IMR-90 (cell line): Measurements from ENCODE around the gene HOXB2. TPM values are rescaled to one million over a fixed set of nuclear protein-coding genes. Genes with fewer than 3 reads are reported as not detected.

Experiments used
- ATAC-seq: fragments of 200-7000 bp; cut with Tn5 transposase; 2 replicates; pipeline ENCODE4 v1.9.1; 2020; ENCODE audit warnings: low read depth, mild to moderate bottlenecking, moderate library complexity
- BruUV-seq: library from RNA; stranded (reverse); fragments of 400-500 nt; replicated peaks from 2 replicates; lab custom pipeline; 2021; lab: Mats Ljungman, UMichigan
- CTCF ChIA-PET: fragments of 300-600 bp; formaldehyde crosslinking; extraction: SDS; loops from one replicate; lab custom pipeline; 2021; ENCODE audit warnings: antibody characterized with exemption; lab: Yijun Ruan, JAX
- POLR2A ChIA-PET: fragments of 300-600 bp; sonication (Branson Sonifier 250); formaldehyde crosslinking; loops from one replicate; lab custom pipeline; 2022; ENCODE audit warnings: antibody characterized with exemption; ENCODE audit not compliant: unreplicated experiment; lab: Charles Lee
- DNase-seq: peaks from one replicate; pipeline ENCODE4 v3.0.0; 2013
- H2AFZ ChIP-seq: replicated peaks from 2 replicates; pipeline ENCODE3; 2013; ENCODE audit warnings: low read length, mild to moderate bottlenecking; ENCODE audit not compliant: poor library complexity
- H2AK5ac ChIP-seq: 2 replicates; pipeline ENCODE4 v1.6.1; 2013; ENCODE audit warnings: low read depth, low read length, inconsistent platforms
- H2AK9ac ChIP-seq: replicated peaks from 2 replicates; pipeline ENCODE3; 2013; ENCODE audit warnings: mild to moderate bottlenecking, low read depth, low read length, moderate library complexity; ENCODE audit not compliant: poor library complexity
- H2BK120ac ChIP-seq: 2 replicates; pipeline ENCODE4 v1.6.1; 2013; ENCODE audit warnings: low read depth, low read length, inconsistent platforms
- H2BK15ac ChIP-seq: 3 replicates; pipeline ENCODE4 v1.6.1; 2013; ENCODE audit warnings: low read depth, low read length, inconsistent platforms
- H2BK20ac ChIP-seq: 2 replicates; pipeline ENCODE4 v1.6.1; 2013; ENCODE audit warnings: low read depth, mild to moderate bottlenecking, inconsistent platforms, low read length, moderate library complexity
- H2BK5ac ChIP-seq: 2 replicates; pipeline ENCODE4 v1.6.1; 2013; ENCODE audit warnings: mild to moderate bottlenecking, low read depth, low read length, inconsistent platforms; ENCODE audit not compliant: poor library complexity, severe bottlenecking
- H3K14ac ChIP-seq: replicated peaks from 2 replicates; pipeline ENCODE4 v1.6.1; 2013; ENCODE audit warnings: low read depth, low read length, inconsistent platforms
- H3K18ac ChIP-seq: 2 replicates; pipeline ENCODE4 v1.6.1; 2013; ENCODE audit warnings: low read depth, low read length, control low read depth
- H3K23ac ChIP-seq: 2 replicates; pipeline ENCODE4 v1.6.1; 2013; ENCODE audit warnings: low read depth, low read length, inconsistent platforms
- H3K27ac ChIP-seq: 2 replicates; pipeline ENCODE4 v1.5.1; 2013; ENCODE audit warnings: mild to moderate bottlenecking, control low read depth, low read length; ENCODE audit not compliant: insufficient read depth
- H3K27me3 ChIP-seq: 2 replicates; pipeline ENCODE4 v1.6.1; 2013; ENCODE audit warnings: low read length; ENCODE audit not compliant: control insufficient read depth, insufficient read depth
- H3K36me3 ChIP-seq: 2 replicates; pipeline ENCODE4 v1.6.1; 2013; ENCODE audit warnings: low read length, mixed read lengths; ENCODE audit not compliant: control insufficient read depth, insufficient read depth
- H3K4ac ChIP-seq: 2 replicates; pipeline ENCODE4 v1.6.1; 2013; ENCODE audit warnings: low read depth, low read length, inconsistent platforms
- H3K4me1 ChIP-seq: 2 replicates; pipeline ENCODE4 v1.6.1; 2013; ENCODE audit warnings: low read length, mixed read lengths; ENCODE audit not compliant: control insufficient read depth, insufficient read depth
- H3K4me2 ChIP-seq: 2 replicates; pipeline ENCODE4 v1.6.1; 2013; ENCODE audit warnings: low read depth, mild to moderate bottlenecking, control low read depth, low read length, moderate library complexity
- H3K4me3 ChIP-seq: 2 replicates; pipeline ENCODE4 v1.5.1; 2013; ENCODE audit warnings: low read depth, mild to moderate bottlenecking, control low read depth, low read length, moderate library complexity; ENCODE audit not compliant: insufficient read depth
- H3K56ac ChIP-seq: 2 replicates; pipeline ENCODE4 v1.6.1; 2013; ENCODE audit warnings: low read length, inconsistent platforms; ENCODE audit not compliant: insufficient read depth; ENCODE audit errors: extremely low read depth
- H3K79me1 ChIP-seq, 2 experiments: 2 replicates each; pipeline ENCODE4 v1.6.1; 2013; ENCODE audit warnings: low read length in 2 of 2, inconsistent platforms in 1 of 2, low read depth in 1 of 2
- H3K9ac ChIP-seq: 2 replicates; pipeline ENCODE4 v1.6.1; 2013; ENCODE audit warnings: low read depth, low read length, control low read depth
- H3K9me1 ChIP-seq: 2 replicates; pipeline ENCODE4 v1.6.1; 2013; ENCODE audit warnings: low read length, inconsistent platforms; ENCODE audit not compliant: insufficient read depth
- H3K9me3 ChIP-seq: 2 replicates; pipeline ENCODE4 v1.6.1; 2013; ENCODE audit warnings: low read length; ENCODE audit not compliant: control insufficient read depth, insufficient read depth
- H4K20me1 ChIP-seq: 2 replicates; pipeline ENCODE4 v1.6.1; 2013; ENCODE audit warnings: low read length, inconsistent platforms; ENCODE audit not compliant: insufficient read depth
- H4K5ac ChIP-seq: 2 replicates; pipeline ENCODE4 v1.6.1; 2013; ENCODE audit warnings: mild to moderate bottlenecking, low read depth, low read length, control low read depth
- H4K8ac ChIP-seq, 2 experiments: 2 replicates each; pipeline ENCODE4 v1.6.1; 2013; ENCODE audit warnings: low read depth in 2 of 2, low read length in 2 of 2, control low read depth in 1 of 2, inconsistent platforms in 1 of 2
- H4K91ac ChIP-seq: 2 replicates; pipeline ENCODE4 v1.6.1; 2013; ENCODE audit warnings: low read depth, low read length, inconsistent platforms; ENCODE audit not compliant: insufficient read depth
- BHLHE40 ChIP-seq: fragments of 150-350 bp; IDR thresholded peaks from 2 replicates; pipeline ENCODE4 v1.6.1; 2016; ENCODE audit warnings: mild to moderate bottlenecking, low read depth, low read length
- CHD1 ChIP-seq: IDR thresholded peaks from 2 replicates; pipeline ENCODE4 v1.6.1; 2012; ENCODE audit warnings: low read depth, low read length, improper control_type of control experiment
- MAZ ChIP-seq: IDR thresholded peaks from 2 replicates; pipeline ENCODE4 v1.6.1; 2012; ENCODE audit warnings: low read depth, mild to moderate bottlenecking, low read length, improper control_type of control experiment, moderate library complexity, borderline replicate concordance
- MXI1 ChIP-seq: IDR thresholded peaks from 2 replicates; pipeline ENCODE4 v1.6.1; 2012; ENCODE audit warnings: low read depth, mild to moderate bottlenecking, low read length, moderate library complexity, borderline replicate concordance
- WGBS, 2 experiments: methylation state at CpG; one replicate each; pipeline versions ENCODE4 v1.1.5 to v1.1.7; 2013; ENCODE audit warnings: missing lambda C conversion rate in 2 of 2; ENCODE audit not compliant: insufficient read length in 1 of 2; ENCODE audit errors: extremely low coverage in 2 of 2; 5-methylcytosine and 5-hydroxymethylcytosine counted together
- dilution Hi-C: fragments of 300-500 bp; cut with HindIII; formaldehyde crosslinking; loops from one replicate; pipeline ENCODE4 v1.14.3; 2018; ENCODE audit warnings: low sequenced_read_pairs; ENCODE audit not compliant: unreplicated experiment
- in situ Hi-C: fragments of 300-500 bp; cut with MboI; formaldehyde crosslinking; loops from 3 replicates; pipeline ENCODE4 v1.14.3; 2019; ENCODE audit warnings: low sequenced_read_pairs, inconsistent platforms, mixed read lengths
- intact Hi-C: fragments of 100-400 bp; cut with micrococcal nuclease; formaldehyde crosslinking; loops from 2 replicates; pipeline ENCODE4 v1.10.0; 2022
- polyA plus RNA-seq, 3 experiments: library from polyadenylated mRNA; depleted of rRNA; stranded (reverse); fragments of >200 nt; gene quantifications; 2 replicates each; pipeline ENCODE4 v1.2.3, GENCODE V29; 2012; ENCODE audit warnings: low replicate concordance in 1 of 3
- total RNA-seq: library from RNA; depleted of rRNA; stranded (reverse); fragments of >200 nt; gene quantifications from 2 replicates; pipeline ENCODE4 v1.2.3, GENCODE V29; 2012

Gene HOXB2
- total and polyA plus RNA-seq, 2 of the 4 experiments (the other 2 are of a cell fraction) = 2.7 to 29.9 TPM

DNA sequence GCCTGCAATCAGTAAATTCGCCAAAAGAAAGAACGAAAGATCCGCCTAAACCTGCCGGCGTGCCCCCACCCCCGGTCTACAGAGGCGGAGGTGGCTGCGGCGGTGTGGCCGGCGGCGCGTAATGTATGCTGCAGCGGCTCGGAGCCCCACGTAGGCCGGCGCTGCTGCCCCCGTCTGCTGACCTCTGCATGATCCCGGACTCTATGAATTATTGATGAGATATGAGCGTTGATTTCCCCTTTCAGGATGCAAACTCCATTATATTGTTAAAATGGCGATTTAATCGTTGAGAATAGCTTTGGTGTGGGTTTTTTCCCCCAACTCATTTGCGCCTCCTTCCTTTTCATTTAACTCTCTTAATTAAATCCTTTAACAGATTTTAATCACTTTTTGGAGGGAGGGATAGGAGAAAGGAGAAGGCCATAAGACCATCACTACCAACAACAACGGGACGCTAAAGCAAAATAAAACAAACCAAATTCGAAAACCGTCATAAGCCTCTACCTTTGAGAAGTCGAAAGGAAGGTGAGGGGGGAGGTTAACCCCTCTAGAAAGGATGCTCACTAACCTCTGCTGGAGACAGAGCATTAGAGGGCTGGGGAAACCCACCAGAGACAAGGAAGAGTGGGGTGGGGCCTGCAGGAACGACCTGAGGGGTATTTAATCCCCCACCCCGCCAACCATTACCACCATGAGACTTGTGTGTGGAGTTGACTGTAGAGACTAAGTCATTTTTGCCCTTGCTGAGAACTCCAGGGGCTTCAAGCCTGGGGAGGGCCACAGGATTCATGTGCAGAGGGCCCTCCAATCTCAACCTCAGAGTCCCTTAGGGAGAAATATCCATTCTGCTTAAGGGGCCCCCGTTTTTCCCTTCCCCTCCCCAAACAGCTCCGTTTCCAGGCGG lies 41.7 kb upstream of the HOXB2 start:
- Histone ChIP-seq H3K4me2 (peak overlapping the region; percentile 98), H3K4me1 (peaks cover 12% of the 10 kb centered on the region), H3K79me1 (no peaks in the 10 kb centered on the region), H2AK9ac (peak overlapping the region; percentile 90), H3K36me3 (peaks cover 17% of the 10 kb centered on the region; the same call in 1 of the 2 replicates), H2BK5ac (peak overlapping the region; percentile 99), H4K91ac (peak overlapping the region; percentile 99), H3K4ac (peak overlapping the region; percentile 99), H4K8ac (peak overlapping the region; percentile 96 to 99), H2BK15ac (peak overlapping the region; percentile 95; the same call in 2 of the 3 replicates), H3K4me3 (peak overlapping the region; percentile 91), H4K5ac (peak overlapping the region; percentile 96), H2BK120ac (peak overlapping the region; percentile 97), H3K23ac (peak overlapping the region; percentile 99), H3K18ac (peak overlapping the region; percentile 96), H3K14ac (peak overlapping the region; percentile 99), H3K9ac (peak overlapping the region; percentile 100), H4K20me1 (no peaks in the 10 kb centered on the region; the same call in 1 of the 2 replicates), H3K27ac (peak overlapping the region; percentile 99), H3K27me3 (no peaks in the 10 kb centered on the region), H3K9me1 (no peaks in the 10 kb centered on the region; the same call in 1 of the 2 replicates), H2AFZ (no peak overlapping the region), H2BK20ac (peak overlapping the region; percentile 84), H3K56ac (peak overlapping the region; percentile 100), H2AK5ac (peak overlapping the region; percentile 92), H3K9me3 (no peaks in the 10 kb centered on the region)
- dilution Hi-C loops = no loop called here
- TF ChIP-seq CHD1 (peak; percentile 87), MXI1 (no peak), BHLHE40 (0 out of 2 replicates have a peak, but pooled peaks have one; percentile 3), MAZ (peak; percentile 30; the same call in 1 of the 2 replicates)
- no CpG with 5 or more reads among the region's 34 CpGs for WGBS, 2 experiments
- ChIA-PET CTCF (interaction anchor here (2.6 kb wide), 1 partner anchor 235 kb away, joined by 15 read pairs; no protein-coding TSS in a partner anchor), POLR2A (interaction anchor here (0.6 to 1.6 kb wide), 9 partner anchors 22 to 278 kb away, joined by 3 to 5 read pairs (median 4); no protein-coding TSS in a partner anchor)
- in situ Hi-C loops = no loop called here
- DNase-seq (peak; percentile 41), ATAC-seq (no peak)
- intact Hi-C loops = no loop called here
- no TSS peak for BruUV-seq
